Right renal pelvis (tissue), 4 donors: ENCODE data around the gene NDST3. TPM values are rescaled to one million over a fixed set of nuclear protein-coding genes. Genes with fewer than 3 reads are reported as not detected.
"Not testable (repeated sequence)": the region's sequence is repeated elsewhere in the genome, so short reads cannot be mapped to it uniquely, and the experiment has no call there.

Source experiments
- DNase-seq, 4 donors: peaks; one replicate each; pipeline ENCODE4 v3.0.0-alpha.2; 2013; ENCODE audit warnings: low read depth in 4 of 4, low spot score in 3 of 4, missing footprints in 1 of 4
- polyA plus RNA-seq, 4 donors: library from polyadenylated mRNA; unstranded; fragments of 120-200 nt; gene quantifications; one replicate each; pipeline ENCODE4 v1.2.1, GENCODE V29; 2013; ENCODE audit not compliant: insufficient read length in 4 of 4

NDST3 gene
- polyA plus RNA-seq, 4 donors = 3.0 to 4.6 (median 3.3) TPM

- DNase-seq = no peak
Measured at GRCh38 chr4:118290951-118291350, 256.7 kb downstream of the NDST3 start.

- DNase-seq = no peak
Measured at GRCh38 chr4:118296729-118297128, 262.4 kb downstream of the NDST3 start.

GRCh38 chr4:118299619-118300018, 265.3 kb downstream of the NDST3 start:
- DNase-seq = not testable (repeated sequence)

GRCh38 chr4:118307643-118308042, 273.4 kb downstream of the NDST3 start:
- DNase-seq = no peak
